HCT116 (cell line): ENCODE data around the gene STRBP. TPM values are rescaled to one million over a fixed set of nuclear protein-coding genes. Genes with fewer than 3 reads are reported as not detected.

Experiments
- ATAC-seq: fragments of 200-7000 bp; cut with Tn5 transposase; 2 replicates; pipeline ENCODE4 v1.9.1; 2020; ENCODE audit warnings: mild to moderate bottlenecking, moderate library complexity
- BruUV-seq: library from RNA; stranded (reverse); fragments of 400-500 nt; replicated peaks from 2 replicates; lab custom pipeline; 2021; lab: Mats Ljungman, UMichigan
- CTCF ChIA-PET: fragments of 300-600 bp; sonication (Branson Sonifier 250); formaldehyde crosslinking; loops from one replicate; lab custom pipeline; 2021; ENCODE audit warnings: antibody characterized with exemption; lab: Charles Lee
- POLR2A ChIA-PET: fragments of 300-600, 350-600 bp; sonication (Branson Sonifier 250); formaldehyde crosslinking; loops from one replicate; lab custom pipeline; 2021; ENCODE audit warnings: antibody characterized with exemption; lab: Charles Lee
- RAD21 ChIA-PET, 2 experiments: fragments of 300-600 bp; sonication (Branson Sonifier 250); formaldehyde crosslinking; loops; one replicate each; lab custom pipeline; 2023; ENCODE audit warnings: low total read pairs in 2 of 2; ENCODE audit not compliant: uncharacterized antibody in 2 of 2, unreplicated experiment in 2 of 2, low non-redundant PET in 1 of 2; lab: Charles Lee
- DNase-seq: peaks from one replicate; pipeline ENCODE4 v3.0.0-alpha.2; 2010; ENCODE audit warnings: low read depth, low spot score
- H2AFZ ChIP-seq: fragments of 200-600 bp; shearing (Covaris generic), sonication (generic); 2 replicates; pipeline ENCODE4 v1.6.1; 2017; ENCODE audit warnings: low read depth, mixed run types, mixed read lengths, antibody characterized with exemption, low read length; ENCODE audit not compliant: poor library complexity, severe bottlenecking
- H3K27ac ChIP-seq: 2 replicates; pipeline ENCODE4 v1.5.1; 2012; ENCODE audit warnings: low read depth, low read length
- H3K27me3 ChIP-seq: fragments of 200-600 bp; sonication (generic); 2 replicates; pipeline ENCODE4 v1.6.1; 2016; ENCODE audit warnings: mixed run types, low read length, mixed read lengths; ENCODE audit not compliant: insufficient read depth
- H3K36me3 ChIP-seq, 2 experiments: fragments of 200-500 bp in 1 of 2; fragments of 200-600 bp in 1 of 2; sonication (Bioruptor generic) in 1 of 2; sonication (generic) in 1 of 2; 2 replicates each; pipeline versions ENCODE4 v1.5.1 to v1.6.1; 2014 to 2016; ENCODE audit warnings: low read length in 2 of 2, inconsistent platforms in 1 of 2, mixed read lengths in 1 of 2, mixed run types in 1 of 2; ENCODE audit not compliant: insufficient read depth in 2 of 2, control insufficient read depth in 1 of 2
- H3K4me1 ChIP-seq, 2 experiments: fragments of 200-600 bp in 1 of 2; sonication (generic) in 1 of 2; 2 replicates each; pipeline versions ENCODE4 v1.5.1 to v1.6.1; 2012 to 2017; ENCODE audit warnings: low read length in 2 of 2, inconsistent platforms in 1 of 2, mild to moderate bottlenecking in 1 of 2, mixed read lengths in 1 of 2, mixed run types in 1 of 2, moderate library complexity in 1 of 2; ENCODE audit not compliant: insufficient read depth in 2 of 2, control insufficient read depth in 1 of 2
- H3K4me2 ChIP-seq: fragments of 200-600 bp; sonication (generic); 2 replicates; pipeline ENCODE4 v1.6.1; 2017; ENCODE audit warnings: mixed run types, low read length, mixed read lengths
- H3K4me3 ChIP-seq, 2 experiments: fragments of 200-600 bp in 1 of 2; sonication (generic) in 1 of 2; replicated peaks in 1 of 2; 2 replicates each; pipeline ENCODE4 v1.5.1; 2011 to 2016; ENCODE audit warnings: low read length in 2 of 2, control low read depth in 1 of 2, low read depth in 1 of 2, mild to moderate bottlenecking in 1 of 2, mixed read lengths in 1 of 2, mixed run types in 1 of 2
- H3K79me2 ChIP-seq: fragments of 200-600 bp; sonication (generic); 2 replicates; pipeline ENCODE4 v1.6.1; 2017; ENCODE audit warnings: mild to moderate bottlenecking, mixed run types, low read length, moderate library complexity, mixed read lengths; ENCODE audit not compliant: insufficient read depth
- H3K9ac ChIP-seq: fragments of 200-600 bp; sonication (generic); 2 replicates; pipeline ENCODE4 v1.6.1; 2016; ENCODE audit warnings: low read length, mixed read lengths
- H3K9me2 ChIP-seq: fragments of 200-600 bp; sonication (generic), shearing (Covaris generic); 2 replicates; pipeline ENCODE4 v1.6.1; 2017; ENCODE audit warnings: mixed run types, mild to moderate bottlenecking, moderate library complexity; ENCODE audit not compliant: insufficient read depth
- H3K9me3 ChIP-seq, 2 experiments: fragments of 200-500 bp in 1 of 2; fragments of 200-600 bp in 1 of 2; sonication (Bioruptor generic) in 1 of 2; sonication (generic) in 1 of 2; 2 replicates each; pipeline ENCODE4 v1.6.1; 2014 to 2017; ENCODE audit warnings: low read length in 2 of 2, mixed read lengths in 2 of 2, inconsistent platforms in 1 of 2, low read depth in 1 of 2, mild to moderate bottlenecking in 1 of 2, mixed run types in 1 of 2, moderate library complexity in 1 of 2; ENCODE audit not compliant: control insufficient read depth in 1 of 2, insufficient read depth in 1 of 2
- H4K20me1 ChIP-seq: fragments of 200-600 bp; sonication (generic), shearing (Covaris generic); 2 replicates; pipeline ENCODE4 v1.6.1; 2017; ENCODE audit warnings: mixed run types, mild to moderate bottlenecking, moderate library complexity; ENCODE audit not compliant: insufficient read depth
- CBX3 ChIP-seq: IDR thresholded peaks from 2 replicates; pipeline ENCODE4 v1.6.1; 2012; ENCODE audit warnings: low read depth
- CEBPB ChIP-seq: IDR thresholded peaks from 2 replicates; pipeline ENCODE4 v1.6.1; 2012; ENCODE audit warnings: low read depth
- ELF1 ChIP-seq: IDR thresholded peaks from 2 replicates; pipeline ENCODE4 v1.6.1; 2012; ENCODE audit warnings: low read depth, borderline replicate concordance
- EZH2phosphoT487 ChIP-seq: fragments of 200-600 bp; IDR thresholded peaks from 2 replicates; pipeline ENCODE4 v1.6.1; 2018; ENCODE audit warnings: antibody characterized with exemption, borderline replicate concordance
- FOSL1 ChIP-seq: IDR thresholded peaks from 2 replicates; pipeline ENCODE4 v1.6.1; 2012; ENCODE audit warnings: low read depth
- JUND ChIP-seq: IDR thresholded peaks from 2 replicates; pipeline ENCODE4 v1.6.1; 2012
- POLR2A ChIP-seq: IDR thresholded peaks from 2 replicates; pipeline ENCODE4 v1.7.0; 2011; ENCODE audit warnings: borderline replicate concordance; ENCODE audit not compliant: insufficient read depth, insufficient read length; ENCODE audit errors: extremely low read depth
- POLR2AphosphoS5 ChIP-seq: IDR thresholded peaks from 2 replicates; pipeline ENCODE4 v1.6.1; 2011; ENCODE audit warnings: mild to moderate bottlenecking, low read depth, low read length, moderate library complexity
- RAD21 ChIP-seq: IDR thresholded peaks from 2 replicates; pipeline ENCODE4 v1.6.1; 2012; ENCODE audit warnings: low read depth, mild to moderate bottlenecking
- SIN3A ChIP-seq: IDR thresholded peaks from 2 replicates; pipeline ENCODE4 v1.6.1; 2012; ENCODE audit warnings: low read depth
- SP1 ChIP-seq: IDR thresholded peaks from 2 replicates; pipeline ENCODE4 v1.6.1; 2012; ENCODE audit warnings: low read depth
- SRF ChIP-seq: IDR thresholded peaks from 2 replicates; pipeline ENCODE4 v1.6.1; 2012; ENCODE audit warnings: low read depth
- TCF7L2 ChIP-seq: IDR thresholded peaks from 2 replicates; pipeline ENCODE4 v1.7.0; 2011; ENCODE audit warnings: borderline replicate concordance, inconsistent platforms; ENCODE audit not compliant: insufficient read depth, insufficient read length; ENCODE audit errors: extremely low read depth
- ZFX ChIP-seq: fragments of 450-650 bp; IDR thresholded peaks from 2 replicates; pipeline ENCODE4 v1.6.1; 2017
- ZNF274 ChIP-seq: fragments of 200-500 bp; sonication (Bioruptor generic); IDR thresholded peaks from 2 replicates; pipeline ENCODE4 v1.6.1; 2014; ENCODE audit warnings: mild to moderate bottlenecking, low read depth, low read length, inconsistent platforms
- intact Hi-C: fragments of 100-400 bp; cut with micrococcal nuclease; formaldehyde crosslinking; loops from 2 replicates; pipeline ENCODE4 v1.10.0; 2022
- total RNA-seq: library from RNA; stranded (reverse); gene quantifications from one replicate; pipeline ENCODE4 v1.2.1, GENCODE V29; 2021; ENCODE audit not compliant: unreplicated experiment
- TF ChIP-seq, protein P1 (sequence below): IDR thresholded peaks from 2 replicates; pipeline ENCODE4 v1.6.1; 2012
- TF ChIP-seq, protein P2 (sequence below), 3 experiments: fragments of 200-600 bp in 1 of 3; sonication (generic) in 1 of 3; IDR thresholded peaks in 2 of 3; conservative IDR thresholded peaks in 1 of 3; 2 replicates each; pipeline ENCODE4 v1.5.1; 2012 to 2017; ENCODE audit warnings: low read depth in 2 of 3, low read length in 2 of 3, antibody characterized with exemption in 1 of 3, borderline replicate concordance in 1 of 3, control low read depth in 1 of 3, mild to moderate bottlenecking in 1 of 3, mixed read lengths in 1 of 3, mixed run types in 1 of 3, moderate library complexity in 1 of 3; ENCODE audit not compliant: insufficient read depth in 1 of 3
- TF ChIP-seq, protein P3 (sequence below): IDR thresholded peaks from 2 replicates; pipeline ENCODE4 v1.6.1; 2012
- TF ChIP-seq, protein P4 (sequence below): IDR thresholded peaks from 2 replicates; pipeline ENCODE4 v1.6.1; 2012; ENCODE audit warnings: low read depth

Gene STRBP
- total RNA-seq, 1 experiment from 2014 or later = 30.4 TPM

DNA sequence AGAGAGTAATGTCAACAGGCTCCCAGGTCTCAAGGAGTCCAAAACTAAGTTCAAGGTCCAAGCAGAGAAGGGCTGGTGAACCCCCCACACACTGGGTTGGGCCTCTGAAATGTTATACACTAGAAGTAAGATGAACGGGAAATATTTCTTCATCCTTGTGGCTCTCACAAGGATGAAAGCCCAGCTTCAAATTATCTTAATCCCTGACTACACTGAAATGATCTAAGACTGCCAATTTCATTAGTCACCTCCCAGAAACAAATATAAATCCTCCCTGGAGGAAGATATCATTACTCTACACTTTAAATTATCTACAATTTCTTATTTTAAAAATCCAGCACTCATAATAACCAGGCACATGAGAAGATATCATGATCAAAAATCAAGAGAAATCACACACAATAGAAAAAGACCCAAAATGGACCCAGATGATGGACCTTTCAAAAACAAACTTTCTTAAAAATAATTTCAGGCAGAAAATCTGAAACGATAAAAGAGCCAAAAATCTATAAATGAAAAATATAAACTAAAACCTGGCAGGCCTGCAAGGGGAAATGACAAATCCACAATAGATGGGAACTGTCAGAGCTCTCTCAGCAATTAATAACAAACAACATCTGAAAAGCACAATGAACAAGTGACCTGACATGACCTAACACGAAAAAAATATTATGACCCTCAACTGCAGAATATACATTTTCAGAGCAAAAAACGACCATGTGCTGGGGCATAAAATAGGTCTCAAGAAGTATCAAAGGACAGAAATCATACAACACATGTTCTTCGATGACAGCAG, 117.5 kb downstream of the STRBP start:
- POLR2A ChIA-PET = interaction anchor here (0.7 kb wide), 1 partner anchor 85 kb away, joined by 3 read pairs; no protein-coding TSS in a partner anchor
- ATAC-seq = no peak
- H3K9me3 ChIP-seq = no peaks in the 10 kb centered on the region
- intact Hi-C loops = no loop called here
- no peaks in the 10 kb centered on the region for H3K36me3 ChIP-seq
- RAD21 ChIA-PET = no interaction called here
- H3K27me3 ChIP-seq = no peaks in the 10 kb centered on the region
- H3K4me1 ChIP-seq = no peaks in the 10 kb centered on the region
- H4K20me1 ChIP-seq = no peaks in the 10 kb centered on the region
- H3K4me3 ChIP-seq = no peak overlapping the region
- no peak overlapping the region for H3K9ac ChIP-seq
- no peak overlapping the region for H3K4me2 ChIP-seq
- H3K79me2 ChIP-seq = no peaks in the 10 kb centered on the region
- H2AFZ ChIP-seq = no peak overlapping the region
- TF ChIP-seq, protein P1, sequence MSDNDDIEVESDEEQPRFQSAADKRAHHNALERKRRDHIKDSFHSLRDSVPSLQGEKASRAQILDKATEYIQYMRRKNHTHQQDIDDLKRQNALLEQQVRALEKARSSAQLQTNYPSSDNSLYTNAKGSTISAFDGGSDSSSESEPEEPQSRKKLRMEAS = no peak
- TF ChIP-seq ZFX (no peak), ELF1 (no peak), CEBPB (no peak), EZH2phosphoT487 (no peak), FOSL1 (no peak), ZNF274 (no peak), SP1 (no peak), CBX3 (no peak), SIN3A (no peak), TCF7L2 (no peak), POLR2AphosphoS5 (no peak), RAD21 (no peak), JUND (no peak), SRF (no peak), POLR2A (no peak)
- TF ChIP-seq, protein P2, sequence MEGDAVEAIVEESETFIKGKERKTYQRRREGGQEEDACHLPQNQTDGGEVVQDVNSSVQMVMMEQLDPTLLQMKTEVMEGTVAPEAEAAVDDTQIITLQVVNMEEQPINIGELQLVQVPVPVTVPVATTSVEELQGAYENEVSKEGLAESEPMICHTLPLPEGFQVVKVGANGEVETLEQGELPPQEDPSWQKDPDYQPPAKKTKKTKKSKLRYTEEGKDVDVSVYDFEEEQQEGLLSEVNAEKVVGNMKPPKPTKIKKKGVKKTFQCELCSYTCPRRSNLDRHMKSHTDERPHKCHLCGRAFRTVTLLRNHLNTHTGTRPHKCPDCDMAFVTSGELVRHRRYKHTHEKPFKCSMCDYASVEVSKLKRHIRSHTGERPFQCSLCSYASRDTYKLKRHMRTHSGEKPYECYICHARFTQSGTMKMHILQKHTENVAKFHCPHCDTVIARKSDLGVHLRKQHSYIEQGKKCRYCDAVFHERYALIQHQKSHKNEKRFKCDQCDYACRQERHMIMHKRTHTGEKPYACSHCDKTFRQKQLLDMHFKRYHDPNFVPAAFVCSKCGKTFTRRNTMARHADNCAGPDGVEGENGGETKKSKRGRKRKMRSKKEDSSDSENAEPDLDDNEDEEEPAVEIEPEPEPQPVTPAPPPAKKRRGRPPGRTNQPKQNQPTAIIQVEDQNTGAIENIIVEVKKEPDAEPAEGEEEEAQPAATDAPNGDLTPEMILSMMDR (IDR thresholded peaks at IDR 0.05 in 2 of 3, conservative IDR thresholded peaks at IDR 0.05 in 1 of 3; ENCODE audit: borderline replicate concordance in 1 of 3, insufficient read depth in 1 of 3, low read depth in 2 of 3, low read length in 2 of 3) = no peak
- TF ChIP-seq, protein P3, sequence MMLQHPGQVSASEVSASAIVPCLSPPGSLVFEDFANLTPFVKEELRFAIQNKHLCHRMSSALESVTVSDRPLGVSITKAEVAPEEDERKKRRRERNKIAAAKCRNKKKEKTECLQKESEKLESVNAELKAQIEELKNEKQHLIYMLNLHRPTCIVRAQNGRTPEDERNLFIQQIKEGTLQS = no peak
- TF ChIP-seq, protein P4, sequence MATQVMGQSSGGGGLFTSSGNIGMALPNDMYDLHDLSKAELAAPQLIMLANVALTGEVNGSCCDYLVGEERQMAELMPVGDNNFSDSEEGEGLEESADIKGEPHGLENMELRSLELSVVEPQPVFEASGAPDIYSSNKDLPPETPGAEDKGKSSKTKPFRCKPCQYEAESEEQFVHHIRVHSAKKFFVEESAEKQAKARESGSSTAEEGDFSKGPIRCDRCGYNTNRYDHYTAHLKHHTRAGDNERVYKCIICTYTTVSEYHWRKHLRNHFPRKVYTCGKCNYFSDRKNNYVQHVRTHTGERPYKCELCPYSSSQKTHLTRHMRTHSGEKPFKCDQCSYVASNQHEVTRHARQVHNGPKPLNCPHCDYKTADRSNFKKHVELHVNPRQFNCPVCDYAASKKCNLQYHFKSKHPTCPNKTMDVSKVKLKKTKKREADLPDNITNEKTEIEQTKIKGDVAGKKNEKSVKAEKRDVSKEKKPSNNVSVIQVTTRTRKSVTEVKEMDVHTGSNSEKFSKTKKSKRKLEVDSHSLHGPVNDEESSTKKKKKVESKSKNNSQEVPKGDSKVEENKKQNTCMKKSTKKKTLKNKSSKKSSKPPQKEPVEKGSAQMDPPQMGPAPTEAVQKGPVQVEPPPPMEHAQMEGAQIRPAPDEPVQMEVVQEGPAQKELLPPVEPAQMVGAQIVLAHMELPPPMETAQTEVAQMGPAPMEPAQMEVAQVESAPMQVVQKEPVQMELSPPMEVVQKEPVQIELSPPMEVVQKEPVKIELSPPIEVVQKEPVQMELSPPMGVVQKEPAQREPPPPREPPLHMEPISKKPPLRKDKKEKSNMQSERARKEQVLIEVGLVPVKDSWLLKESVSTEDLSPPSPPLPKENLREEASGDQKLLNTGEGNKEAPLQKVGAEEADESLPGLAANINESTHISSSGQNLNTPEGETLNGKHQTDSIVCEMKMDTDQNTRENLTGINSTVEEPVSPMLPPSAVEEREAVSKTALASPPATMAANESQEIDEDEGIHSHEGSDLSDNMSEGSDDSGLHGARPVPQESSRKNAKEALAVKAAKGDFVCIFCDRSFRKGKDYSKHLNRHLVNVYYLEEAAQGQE = no peak
- no peaks in the 10 kb centered on the region for H3K9me2 ChIP-seq
- BruUV-seq = no TSS peak
- DNase-seq = no peak
- H3K27ac ChIP-seq = no peak overlapping the region
- CTCF ChIA-PET = no interaction called here
